H9 (cell line): ENCODE measurements around the gene CTNNA3. TPM values are rescaled to one million over a fixed set of nuclear protein-coding genes. Genes with fewer than 3 reads are reported as not detected.

Experiments used
- DNase-seq: peaks from one replicate; pipeline ENCODE4 v3.0.0-alpha.2; 2017
- H2AFZ ChIP-seq: one replicate; pipeline ENCODE4 v1.6.1; 2013; ENCODE audit warnings: mild to moderate bottlenecking, low read length, control low read depth, moderate library complexity
- H2AK5ac ChIP-seq: 2 replicates; pipeline ENCODE4 v1.6.1; 2013; ENCODE audit warnings: low read length, control low read depth, mixed read lengths; ENCODE audit not compliant: insufficient read length
- H2BK120ac ChIP-seq: one replicate; pipeline ENCODE4 v1.6.1; 2013; ENCODE audit warnings: low read depth, mild to moderate bottlenecking, low read length, control low read depth, inconsistent platforms; ENCODE audit not compliant: poor library complexity, severe bottlenecking
- H2BK12ac ChIP-seq: 2 replicates; pipeline ENCODE4 v1.6.1; 2013; ENCODE audit warnings: low read length, control low read depth, mixed read lengths, low read depth; ENCODE audit not compliant: insufficient read length
- H2BK15ac ChIP-seq: 2 replicates; pipeline ENCODE4 v1.6.1; 2013; ENCODE audit warnings: low read depth, low read length, control low read depth
- H2BK20ac ChIP-seq: one replicate; pipeline ENCODE4 v1.6.1; 2013; ENCODE audit warnings: low read depth, mild to moderate bottlenecking, low read length, control low read depth, inconsistent platforms; ENCODE audit not compliant: poor library complexity, severe bottlenecking
- H2BK5ac ChIP-seq: 2 replicates; pipeline ENCODE4 v1.6.1; 2013; ENCODE audit warnings: low read length, control low read depth, mixed read lengths; ENCODE audit not compliant: insufficient read length
- H3K14ac ChIP-seq: 2 replicates; pipeline ENCODE4 v1.6.1; 2013; ENCODE audit warnings: low read length, control low read depth; ENCODE audit not compliant: insufficient read depth
- H3K18ac ChIP-seq: 2 replicates; pipeline ENCODE4 v1.6.1; 2013; ENCODE audit warnings: low read depth, mild to moderate bottlenecking, mixed read lengths, low read length, control low read depth; ENCODE audit not compliant: insufficient read length
- H3K23ac ChIP-seq: 2 replicates; pipeline ENCODE4 v1.6.1; 2013; ENCODE audit warnings: low read length, control low read depth, mixed read lengths, low read depth; ENCODE audit not compliant: insufficient read length
- H3K23me2 ChIP-seq: 2 replicates; pipeline ENCODE4 v1.6.1; 2013; ENCODE audit warnings: low read depth, mild to moderate bottlenecking, mixed read lengths, low read length, control low read depth; ENCODE audit not compliant: insufficient read length, poor library complexity, severe bottlenecking
- H3K27ac ChIP-seq: 2 replicates; pipeline ENCODE4 v1.5.1; 2013; ENCODE audit warnings: low read length, control low read depth, mixed read lengths, low read depth; ENCODE audit not compliant: insufficient read length
- H3K27me3 ChIP-seq: 2 replicates; pipeline ENCODE4 v1.6.1; 2013; ENCODE audit warnings: low read length, control low read depth, inconsistent platforms; ENCODE audit not compliant: insufficient read depth
- H3K4ac ChIP-seq: 2 replicates; pipeline ENCODE4 v1.6.1; 2013; ENCODE audit warnings: low read depth, mild to moderate bottlenecking, control low read depth, inconsistent platforms, low read length, moderate library complexity
- H3K4me1 ChIP-seq: 2 replicates; pipeline ENCODE4 v1.6.1; 2013; ENCODE audit warnings: low read length, control low read depth, inconsistent platforms; ENCODE audit not compliant: insufficient read depth
- H3K4me2 ChIP-seq: 2 replicates; pipeline ENCODE4 v1.6.1; 2013; ENCODE audit warnings: low read length, control low read depth, mixed read lengths; ENCODE audit not compliant: insufficient read length, insufficient read depth
- H3K56ac ChIP-seq: 2 replicates; pipeline ENCODE4 v1.6.1; 2013; ENCODE audit warnings: low read depth, mild to moderate bottlenecking, mixed read lengths, low read length, control low read depth; ENCODE audit not compliant: insufficient read length
- H3K79me1 ChIP-seq: 2 replicates; pipeline ENCODE4 v1.6.1; 2013; ENCODE audit warnings: low read depth, mild to moderate bottlenecking, moderate library complexity, low read length, control low read depth, inconsistent platforms; ENCODE audit not compliant: insufficient read depth, poor library complexity, severe bottlenecking
- H3K79me2 ChIP-seq: 2 replicates; pipeline ENCODE4 v1.6.1; 2013; ENCODE audit warnings: low read length, control low read depth, inconsistent platforms; ENCODE audit not compliant: insufficient read depth
- H3K9ac ChIP-seq: 2 replicates; pipeline ENCODE4 v1.6.1; 2013; ENCODE audit warnings: low read length, control low read depth, mixed read lengths; ENCODE audit not compliant: insufficient read length; ENCODE audit errors: extremely low read depth
- H3K9me3 ChIP-seq: one replicate; pipeline ENCODE4 v1.6.1; 2013; ENCODE audit warnings: low read depth, low read length, inconsistent platforms; ENCODE audit not compliant: control insufficient read depth
- H3T11ph ChIP-seq: one replicate; pipeline ENCODE4 v1.6.1; 2013; ENCODE audit warnings: mild to moderate bottlenecking, low read length, control low read depth, inconsistent platforms
- H4K20me1 ChIP-seq: one replicate; pipeline ENCODE4 v1.6.1; 2013; ENCODE audit not compliant: control insufficient read depth, insufficient read length, insufficient read depth
- H4K5ac ChIP-seq: 2 replicates; pipeline ENCODE4 v1.6.1; 2013; ENCODE audit warnings: low read depth, mild to moderate bottlenecking, mixed read lengths, low read length, control low read depth; ENCODE audit not compliant: insufficient read length
- H4K8ac ChIP-seq: replicated peaks from 2 replicates; pipeline ENCODE4 v1.6.1; 2013; ENCODE audit warnings: low read length, control low read depth, mixed read lengths, low read depth; ENCODE audit not compliant: insufficient read length
- H4K91ac ChIP-seq: 2 replicates; pipeline ENCODE4 v1.6.1; 2013; ENCODE audit warnings: low read depth, mild to moderate bottlenecking, moderate library complexity, mixed read lengths, low read length, control low read depth; ENCODE audit not compliant: insufficient read length
- H3K27ac Mint-ChIP-seq, 3 experiments: 2 replicates in 2 of 3; 3 replicates in 1 of 3; pipeline ENCODE4 v1.8.0; 2020 to 2021; ENCODE audit warnings: mixed read lengths in 3 of 3, mild to moderate bottlenecking in 1 of 3, moderate library complexity in 1 of 3
- H3K27me3 Mint-ChIP-seq: 2 replicates; pipeline ENCODE4 v1.8.0; 2021; ENCODE audit warnings: low read depth, mild to moderate bottlenecking, moderate library complexity, mixed read lengths
- H3K36me3 Mint-ChIP-seq, 3 experiments: 2 replicates in 2 of 3; 3 replicates in 1 of 3; pipeline ENCODE4 v1.8.0; 2020 to 2021; ENCODE audit warnings: low read depth in 3 of 3, mixed read lengths in 3 of 3; ENCODE audit not compliant: insufficient read depth in 1 of 3
- H3K4me1 Mint-ChIP-seq, 2 experiments: 2 replicates each; pipeline ENCODE4 v1.8.0; 2020; ENCODE audit warnings: mixed read lengths in 2 of 2
- H3K4me3 Mint-ChIP-seq, 2 experiments: 2 replicates in 1 of 2; 3 replicates in 1 of 2; pipeline ENCODE4 v1.8.0; 2020 to 2021; ENCODE audit warnings: mild to moderate bottlenecking in 2 of 2, mixed read lengths in 2 of 2, moderate library complexity in 1 of 2
- H3K9me3 Mint-ChIP-seq, 2 experiments: 2 replicates in 1 of 2; 3 replicates in 1 of 2; pipeline ENCODE4 v1.8.0; 2020; ENCODE audit warnings: mild to moderate bottlenecking in 2 of 2, mixed read lengths in 2 of 2, moderate library complexity in 1 of 2
- CTCF ChIP-seq: fragments of 200-600 bp; sonication (generic); conservative IDR thresholded peaks from 3 replicates; pipeline ENCODE4 v1.8.0; 2021; ENCODE audit warnings: antibody characterized with exemption, mild to moderate bottlenecking
- WGBS: extraction: QIAGEN DNeasy Blood & Tissue Kit; methylation state at CpG from one replicate; pipeline ENCODE4 v1.1.7; 2013; ENCODE audit warnings: missing lambda C conversion rate, low lambda C conversion rate, mixed read lengths; ENCODE audit not compliant: insufficient read length; ENCODE audit errors: extremely low coverage; 5-methylcytosine and 5-hydroxymethylcytosine counted together
- total RNA-seq: library from RNA; stranded (reverse); gene quantifications from 2 replicates; pipeline ENCODE4 v1.2.1, GENCODE V29; 2021

CTNNA3 gene
- total RNA-seq, 1 experiment from 2014 or later: 3.3 TPM

- H2AK5ac ChIP-seq: no peak overlapping the region
- no peak overlapping the region for H3K27ac Mint-ChIP-seq
Observed at GRCh38 chr10:66862687-66863258, 833.2 kb downstream of the CTNNA3 start.

More at GRCh38 chr10:66862687-66863258, 833.2 kb downstream of the CTNNA3 start:
- no peaks in the 10 kb centered on the region for H3K79me1 ChIP-seq
- no peak overlapping the region for H3K23ac ChIP-seq
- no peak overlapping the region for H3T11ph ChIP-seq
- no peak overlapping the region for H3K4me2 ChIP-seq
- no peak overlapping the region for H2BK15ac ChIP-seq
- Mint-ChIP-seq H3K9me3 (peaks cover 0 to 3% of the 10 kb centered on the region in 2 experiments; a peak in 2 of 5 replicates), H3K4me1 (no peaks in the 10 kb centered on the region), H3K36me3 (peaks cover 0 to 3% (median 0%) of the 10 kb centered on the region in 3 experiments; a peak in 1 of 7 replicates), H3K27me3 (no peaks in the 10 kb centered on the region), H3K4me3 (no peak overlapping the region)
- H3K18ac ChIP-seq: no peak overlapping the region
- H2BK12ac ChIP-seq: no peak overlapping the region
- H3K27ac ChIP-seq: no peak overlapping the region
- H3K4me1 ChIP-seq: no peaks in the 10 kb centered on the region
- no peak overlapping the region for H4K8ac ChIP-seq
- H2AFZ ChIP-seq: no peak overlapping the region
- H3K56ac ChIP-seq: no peak overlapping the region
- H3K23me2 ChIP-seq: no peaks in the 10 kb centered on the region
- no peak for TF ChIP-seq CTCF
- no peaks in the 10 kb centered on the region for H4K20me1 ChIP-seq
- H3K14ac ChIP-seq: no peak overlapping the region
- no peak for DNase-seq
- H3K9ac ChIP-seq: no peak overlapping the region
- WGBS: no CpG with 5 or more reads among the region's 4 CpGs
- H2BK5ac ChIP-seq: no peak overlapping the region
- H2BK20ac ChIP-seq: no peak overlapping the region
- H4K91ac ChIP-seq: no peak overlapping the region
- no peaks in the 10 kb centered on the region for H3K9me3 ChIP-seq
- H2BK120ac ChIP-seq: no peak overlapping the region
- no peak overlapping the region for H4K5ac ChIP-seq
- no peaks in the 10 kb centered on the region for H3K79me2 ChIP-seq
- H3K27me3 ChIP-seq: no peaks in the 10 kb centered on the region
- H3K4ac ChIP-seq: no peak overlapping the region
